HL-60 (cell line): ENCODE data around the gene ACVR1.

Source experiments
- DNase-seq, 2 experiments: peaks; one replicate each; pipeline ENCODE4 v3.0.0-alpha.2; 2010 to 2020; ENCODE audit warnings: low read depth in 1 of 2, low spot score in 1 of 2
- H3K27ac ChIP-seq: fragments of 250-450 bp; sonication (Bioruptor Pico); replicated peaks from 2 replicates; pipeline ENCODE4 v1.5.1; 2020; ENCODE audit warnings: mild to moderate bottlenecking, moderate library complexity
- H3K27me3 ChIP-seq: fragments of 250-450 bp; sonication (Bioruptor Pico); 2 replicates; pipeline ENCODE4 v1.5.1; 2021; ENCODE audit warnings: mild to moderate bottlenecking, moderate library complexity; ENCODE audit not compliant: insufficient read depth, poor library complexity, severe bottlenecking
- H3K4me3 ChIP-seq: replicated peaks from 2 replicates; pipeline ENCODE4 v1.5.1; 2011; ENCODE audit warnings: mild to moderate bottlenecking, control low read depth, low read length; ENCODE audit not compliant: insufficient read depth
- CTCF ChIP-seq: IDR thresholded peaks from one replicate; pipeline ENCODE4 v1.5.1; 2011; ENCODE audit warnings: low read length, control low read depth, inconsistent platforms; ENCODE audit not compliant: insufficient read depth
- GABPA ChIP-seq: IDR thresholded peaks from 2 replicates; pipeline ENCODE4 v1.6.1; 2012; ENCODE audit warnings: low read depth
- POLR2AphosphoS5 ChIP-seq: IDR thresholded peaks from 2 replicates; pipeline ENCODE4 v1.6.1; 2012; ENCODE audit warnings: low read depth
- REST ChIP-seq: IDR thresholded peaks from 2 replicates; pipeline ENCODE4 v1.6.1; 2012; ENCODE audit warnings: low read depth; ENCODE audit not compliant: insufficient replicate concordance
- SPI1 ChIP-seq: IDR thresholded peaks from 2 replicates; pipeline ENCODE4 v1.6.1; 2012; ENCODE audit warnings: low read depth, mild to moderate bottlenecking, borderline replicate concordance

Gene ACVR1

GRCh38 chr2:157785200-157785599, 90.9 kb downstream of the ACVR1 start:
- H3K27me3 ChIP-seq = no peaks in the 10 kb centered on the region
- H3K4me3 ChIP-seq = no peak overlapping the region
- no peak overlapping the region for H3K27ac ChIP-seq
- no peak for TF ChIP-seq CTCF
- no peak for DNase-seq

GRCh38 chr2:157784823-157785175, 91.3 kb downstream of the ACVR1 start:
- no peak overlapping the region for H3K4me3 ChIP-seq
- H3K27ac ChIP-seq = no peak overlapping the region
- TF ChIP-seq REST = no peak
- TF ChIP-seq GABPA = no peak
- DNase-seq = no peak
- H3K27me3 ChIP-seq = no peaks in the 10 kb centered on the region

- no peak for DNase-seq
- H3K4me3 ChIP-seq = no peak overlapping the region
- no peak overlapping the region for H3K27ac ChIP-seq
- no peaks in the 10 kb centered on the region for H3K27me3 ChIP-seq
- TF ChIP-seq GABPA (no peak), POLR2AphosphoS5 (no peak), SPI1 (no peak), CTCF (no peak), REST (no peak)
Observed at GRCh38 chr2:157784169-157784822, 91.8 kb downstream of the ACVR1 start.

- Histone ChIP-seq H3K27me3 (no peaks in the 10 kb centered on the region), H3K27ac (no peak overlapping the region), H3K4me3 (no peak overlapping the region)
- DNase-seq = no peak
- TF ChIP-seq CTCF (no peak), SPI1 (no peak), REST (no peak), GABPA (no peak), POLR2AphosphoS5 (no peak)
Observed at GRCh38 chr2:157783245-157783644, 92.9 kb downstream of the ACVR1 start.
